ENCODE data around the gene ZNF620. TPM values are rescaled to one million over a fixed set of nuclear protein-coding genes. Genes with fewer than 3 reads are reported as not detected.

The ZNF620 gene
- polyA plus RNA-seq, 1 donor (not counting 4 experiments of a cell fraction or from before 2014, with no cell fraction given) = 0.35 TPM

- Histone ChIP-seq H3K79me2 (ENCODE audit: control insufficient read depth, insufficient read depth, low read length) (no peaks in the 10 kb centered on the region), H3K9me3 (ENCODE audit: control insufficient read depth, low read depth, low read length) (no peaks in the 10 kb centered on the region), H3K4me3 (ENCODE audit: control insufficient read depth in 2 of 3, extremely low read depth in 1 of 3, insufficient read depth in 2 of 3, low read depth in 1 of 3, low read length in 3 of 3) (no peak overlapping the region), H3K36me3 (ENCODE audit: control insufficient read depth in 2 of 2, extremely low read depth in 1 of 2, insufficient read depth in 2 of 2, low read length in 2 of 2) (no peaks in the 10 kb centered on the region), H3K4me2 (ENCODE audit: control insufficient read depth, extremely low read depth, insufficient read depth, low read depth, low read length) (no peak overlapping the region), H3K9me1 (ENCODE audit: control insufficient read depth, extremely low read depth, insufficient read depth, low read length) (no peaks in the 10 kb centered on the region), H3K4me1 (ENCODE audit: control insufficient read depth, extremely low read depth, insufficient read depth, low read length) (peaks cover 2% of the 10 kb centered on the region), H3K27ac (ENCODE audit: control insufficient read depth, insufficient read depth, low read length) (no peak overlapping the region), H3K27me3 (ENCODE audit: control insufficient read depth, extremely low read depth, insufficient read depth, low read length) (no peaks in the 10 kb centered on the region), H4K20me1 (ENCODE audit: control insufficient read depth, extremely low read depth, insufficient read depth, low read length) (no peaks in the 10 kb centered on the region), H2AFZ (ENCODE audit: control insufficient read depth, low read length) (no peak overlapping the region), H3K9ac (ENCODE audit: control insufficient read depth, extremely low read depth, insufficient read depth, low read length) (no peak overlapping the region)
- dilution Hi-C loops (cut with MboI; ENCODE audit: extremely low pct_ligation_motif_present, low sequenced_read_pairs) = no loop called here
- DNase-seq (ENCODE audit: low read depth, low spot score) (no peak), FAIRE-seq (no peak)
- no peak for TF ChIP-seq CTCF (optimal IDR thresholded peaks at IDR 0.05 in 1 of 3, IDR thresholded peaks at IDR 0.05 in 1 of 3, conservative IDR thresholded peaks at IDR 0.05 in 1 of 3; ENCODE audit: extremely low read depth in 1 of 3, insufficient read depth in 2 of 3, low read length in 3 of 3)
- TF ChIP-seq EZH2 (IDR thresholded peaks at IDR 0.05; ENCODE audit: low read length) = no peak
These were observed 5.3 kb downstream of the ZNF620 start for GRCh38 chr3:40511031-40511718.

GRCh38 chr3:40516201-40516600, 10.4 kb downstream of the ZNF620 start:
- Histone ChIP-seq H2AFZ (ENCODE audit: control insufficient read depth, low read length) (no peak overlapping the region), H3K27ac (ENCODE audit: control insufficient read depth, insufficient read depth, low read length) (no peak overlapping the region), H3K4me2 (ENCODE audit: control insufficient read depth, extremely low read depth, insufficient read depth, low read depth, low read length) (no peak overlapping the region), H3K9me3 (ENCODE audit: control insufficient read depth, low read depth, low read length) (no peaks in the 10 kb centered on the region), H3K9ac (ENCODE audit: control insufficient read depth, extremely low read depth, insufficient read depth, low read length) (no peak overlapping the region), H3K4me3 (ENCODE audit: control insufficient read depth in 2 of 3, extremely low read depth in 1 of 3, insufficient read depth in 2 of 3, low read depth in 1 of 3, low read length in 3 of 3) (no peak overlapping the region), H3K36me3 (ENCODE audit: control insufficient read depth in 2 of 2, extremely low read depth in 1 of 2, insufficient read depth in 2 of 2, low read length in 2 of 2) (no peaks in the 10 kb centered on the region), H3K27me3 (ENCODE audit: control insufficient read depth, extremely low read depth, insufficient read depth, low read length) (no peaks in the 10 kb centered on the region), H3K9me1 (ENCODE audit: control insufficient read depth, extremely low read depth, insufficient read depth, low read length) (no peaks in the 10 kb centered on the region), H3K79me2 (ENCODE audit: control insufficient read depth, insufficient read depth, low read length) (no peaks in the 10 kb centered on the region), H3K4me1 (ENCODE audit: control insufficient read depth, extremely low read depth, insufficient read depth, low read length) (no peaks in the 10 kb centered on the region), H4K20me1 (ENCODE audit: control insufficient read depth, extremely low read depth, insufficient read depth, low read length) (no peaks in the 10 kb centered on the region)
- DNase-seq (ENCODE audit: low read depth, low spot score) (no peak), FAIRE-seq (no peak)
- dilution Hi-C loops (cut with MboI; ENCODE audit: extremely low pct_ligation_motif_present, low sequenced_read_pairs) = no loop called here
- no peak for TF ChIP-seq EZH2 (IDR thresholded peaks at IDR 0.05; ENCODE audit: low read length)
- TF ChIP-seq CTCF (optimal IDR thresholded peaks at IDR 0.05 in 1 of 3, IDR thresholded peaks at IDR 0.05 in 1 of 3, conservative IDR thresholded peaks at IDR 0.05 in 1 of 3; ENCODE audit: extremely low read depth in 1 of 3, insufficient read depth in 2 of 3, low read length in 3 of 3) = no peak
